ELR (cell line): ENCODE measurements around the gene MOSPD3.

Experiments used
- DNase-seq: peaks from one replicate; pipeline ENCODE4 v3.0.0-alpha.2; 2015; ENCODE audit warnings: low read depth

The MOSPD3 gene

GRCh38 chr7:100595188-100595587 is 17.2 kb upstream of the MOSPD3 start:
- DNase-seq: no peak

DNA sequence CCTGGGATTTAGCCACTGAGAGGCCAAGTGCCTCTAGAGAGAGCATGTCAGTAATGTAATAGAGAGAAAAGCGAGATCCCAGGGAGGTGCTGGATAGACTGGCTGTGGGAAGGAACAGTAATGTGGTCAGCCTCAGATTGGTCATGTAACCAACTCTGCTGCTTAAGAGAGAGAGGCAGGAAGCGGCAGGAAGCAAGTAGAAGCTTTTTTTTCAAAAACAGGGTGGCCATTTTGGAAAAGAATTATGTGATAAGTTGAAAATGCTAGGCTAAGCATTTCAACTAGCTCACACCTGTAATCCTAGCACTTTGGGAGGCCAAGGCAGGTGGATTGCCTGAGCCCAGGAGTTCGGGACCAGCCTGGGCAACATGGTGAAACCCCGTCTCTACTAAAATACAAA is 13.9 kb upstream of the MOSPD3 start:
- DNase-seq: peak; percentile 40

GRCh38 chr7:100599911-100600729 is 12.2 kb upstream of the MOSPD3 start:
- DNase-seq: no peak

GRCh38 chr7:100600730-100601038 is 11.7 kb upstream of the MOSPD3 start:
- DNase-seq: no peak

- DNase-seq: peak; percentile 73
Observed at GRCh38 chr7:100602889-100603725, 9.2 kb upstream of the MOSPD3 start.

DNA sequence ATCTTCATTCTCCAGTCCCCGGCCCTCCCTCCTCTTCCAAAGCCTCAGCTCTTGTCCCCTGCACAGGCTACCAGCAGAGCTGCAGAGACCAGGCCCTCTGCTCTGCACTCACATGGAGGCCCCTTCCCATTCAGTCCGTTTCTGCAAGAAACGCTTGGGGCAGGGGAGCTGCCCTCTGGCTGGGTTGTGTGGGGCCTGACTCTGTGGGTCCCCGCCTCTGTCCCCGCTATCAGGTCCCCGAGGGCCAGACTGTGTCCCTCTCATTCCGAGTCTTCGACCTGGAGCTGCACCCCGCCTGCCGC is 8.7 kb upstream of the MOSPD3 start:
- peak; percentile 60 for DNase-seq

DNA sequence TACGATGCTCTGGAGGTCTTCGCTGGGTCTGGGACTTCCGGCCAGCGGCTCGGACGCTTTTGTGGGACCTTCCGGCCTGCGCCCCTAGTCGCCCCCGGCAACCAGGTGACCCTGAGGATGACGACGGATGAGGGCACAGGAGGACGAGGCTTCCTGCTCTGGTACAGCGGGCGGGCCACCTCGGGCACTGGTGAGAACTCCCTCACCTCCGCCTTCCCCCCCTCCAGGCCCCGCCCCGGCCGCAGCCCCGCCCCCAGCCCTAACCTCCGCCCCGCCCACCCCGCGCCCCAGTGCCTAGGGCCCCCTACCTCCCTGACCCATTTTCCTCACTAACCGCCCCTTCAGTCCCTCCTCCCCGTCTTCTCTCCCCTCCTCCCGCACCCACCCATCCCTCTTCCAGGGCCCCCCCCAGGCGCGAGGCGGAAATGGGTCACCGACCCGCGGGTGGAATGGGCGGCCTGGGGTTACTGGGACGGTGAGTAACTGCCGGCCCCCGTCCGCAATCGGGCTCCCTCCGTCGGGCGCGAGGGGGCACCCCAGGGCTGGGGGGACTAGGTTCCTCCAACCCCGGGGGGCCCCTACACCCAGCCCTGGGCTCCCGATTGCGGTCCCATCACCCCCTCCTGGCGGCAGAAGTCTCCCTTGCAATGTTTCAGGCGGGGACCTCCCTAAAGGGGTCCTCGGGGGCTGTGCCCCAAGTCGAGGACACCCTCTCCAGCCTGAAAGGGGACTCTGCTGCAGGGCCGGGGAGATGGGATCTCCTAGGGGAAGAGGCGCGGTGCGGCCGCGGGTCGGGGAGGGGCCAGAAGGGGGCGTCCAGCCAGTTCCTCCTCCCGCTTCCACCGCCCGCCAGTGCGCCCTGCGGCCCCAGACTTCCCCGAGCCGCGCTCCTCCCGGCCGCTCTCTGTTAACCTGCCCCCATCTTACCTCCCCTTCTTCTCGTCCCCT is 8.0 kb upstream of the MOSPD3 start:
- DNase-seq: peak; percentile 87

- no peak for DNase-seq
Observed at GRCh38 chr7:100604976-100605911, 7.1 kb upstream of the MOSPD3 start.

DNA sequence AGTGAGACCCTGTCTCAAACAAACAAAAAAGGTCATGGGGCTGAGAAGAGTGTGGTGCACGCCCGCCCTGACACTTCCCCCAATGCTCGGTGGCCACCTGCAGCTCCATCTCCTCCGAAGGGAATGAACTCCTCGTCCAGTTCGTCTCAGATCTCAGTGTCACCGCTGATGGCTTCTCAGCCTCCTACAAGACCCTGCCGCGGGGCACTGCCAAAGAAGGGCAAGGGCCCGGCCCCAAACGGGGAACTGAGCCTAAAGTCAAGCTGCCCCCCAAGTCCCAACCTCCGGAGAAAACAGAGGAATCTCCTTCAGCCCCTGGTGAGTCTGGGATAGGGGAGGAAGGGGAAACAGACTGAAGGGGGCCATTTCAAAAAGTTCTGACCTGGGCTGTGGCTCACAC is 6.0 kb upstream of the MOSPD3 start:
- DNase-seq: no peak

DNA sequence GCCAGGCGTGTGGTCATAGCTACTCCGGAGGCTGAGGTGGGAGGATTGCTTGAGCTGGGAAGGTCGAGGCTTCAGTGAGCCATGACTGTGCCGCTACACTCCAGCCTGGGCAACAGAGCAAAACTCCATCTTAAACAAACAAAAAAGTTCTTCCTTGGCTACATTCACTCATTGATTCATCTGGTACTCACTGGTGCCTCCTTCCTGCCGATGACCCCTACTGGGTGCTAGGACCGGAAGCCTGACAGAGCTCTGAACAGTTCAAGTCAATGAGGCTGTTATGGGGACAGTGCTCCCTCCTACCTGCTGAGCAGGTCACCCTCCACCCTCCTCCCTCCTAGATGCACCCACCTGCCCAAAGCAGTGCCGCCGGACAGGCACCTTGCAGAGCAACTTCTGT is 5.2 kb upstream of the MOSPD3 start:
- DNase-seq: peak; percentile 70

DNA sequence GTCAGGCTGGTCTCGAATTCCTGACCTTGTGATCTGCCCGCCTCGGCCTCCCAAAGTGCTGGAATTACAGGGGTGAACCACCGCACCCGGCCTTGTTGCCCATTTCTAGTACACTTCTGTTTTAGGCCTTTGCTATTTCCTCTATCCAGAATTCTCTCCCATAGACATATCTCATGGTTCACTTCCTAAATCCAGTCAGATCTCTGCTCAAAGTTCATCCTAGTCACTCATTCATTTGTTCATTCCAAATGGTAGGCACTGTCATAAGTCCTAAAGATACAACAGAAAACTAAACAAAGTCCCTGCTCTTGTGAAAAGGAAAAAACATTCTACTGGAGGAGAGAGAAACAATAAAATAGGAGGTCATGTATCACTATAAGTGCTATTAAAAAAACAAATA is 2.4 kb upstream of the MOSPD3 start:
- DNase-seq: no peak

DNA sequence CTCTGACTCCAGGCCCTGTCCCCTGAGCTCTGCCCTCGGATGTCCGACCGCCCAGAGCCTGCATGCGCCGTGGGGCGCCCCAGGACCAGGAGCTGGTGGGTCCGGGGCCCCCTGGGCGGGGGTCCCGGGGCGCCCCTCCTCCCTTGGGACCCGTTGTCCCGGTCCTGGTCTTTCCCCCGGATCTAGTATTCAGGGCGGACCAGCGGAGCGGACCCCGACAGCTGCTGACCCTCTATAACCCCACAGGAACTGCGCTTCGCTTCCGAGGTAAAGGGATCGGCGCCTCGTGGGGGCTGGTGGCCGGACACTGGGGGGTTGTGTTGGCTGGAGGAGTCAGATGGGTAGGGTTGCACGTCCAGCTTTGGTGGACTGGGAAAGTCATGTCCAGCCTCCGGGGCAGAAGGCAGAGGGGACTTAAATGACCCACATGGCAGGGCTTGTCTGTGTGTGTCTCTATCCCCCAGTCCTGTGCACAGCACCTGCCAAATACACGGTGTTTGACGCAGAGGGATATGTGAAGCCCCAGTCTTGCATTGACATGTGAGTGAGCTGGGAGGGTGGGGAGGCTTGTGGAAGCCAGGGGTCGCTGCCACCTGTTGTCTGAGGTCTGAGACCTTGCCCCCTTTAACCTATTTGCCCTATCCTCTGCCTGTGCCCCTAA is 520 bp downstream of the MOSPD3 start:
- DNase-seq: peak; percentile 15

- DNase-seq: no peak
Observed at GRCh38 chr7:100613412-100614175, 1.3 kb downstream of the MOSPD3 start.

DNA sequence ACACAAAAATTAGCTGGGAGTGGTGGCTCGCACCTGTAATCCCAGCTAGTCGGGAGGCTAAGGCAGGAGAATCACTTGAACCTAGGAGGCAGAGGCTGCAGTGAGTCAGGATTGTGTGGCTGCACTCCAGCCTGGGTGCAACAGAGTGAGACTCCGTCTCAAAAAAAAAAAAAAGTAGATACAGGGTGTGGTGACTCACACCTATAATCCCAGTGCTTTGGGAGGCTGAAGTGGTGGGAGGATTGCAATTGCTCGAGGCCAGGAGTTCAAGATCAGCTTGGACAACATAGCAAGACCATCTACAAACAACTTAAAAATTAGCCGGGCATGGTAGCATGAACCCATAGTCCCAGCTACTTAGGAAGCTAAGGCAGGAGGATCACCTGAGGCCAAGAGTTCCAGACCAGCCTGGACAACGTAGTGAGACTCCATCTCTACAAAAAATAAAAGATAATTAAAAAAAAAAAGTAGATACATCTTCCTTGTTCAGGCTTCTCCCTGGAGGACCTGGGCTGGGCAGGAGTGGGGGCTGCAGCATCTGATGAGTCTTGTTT is 2.0 kb downstream of the MOSPD3 start:
- DNase-seq: peak; percentile 38

GRCh38 chr7:100620239-100620638 is 7.9 kb downstream of the MOSPD3 start:
- DNase-seq: no peak

DNA sequence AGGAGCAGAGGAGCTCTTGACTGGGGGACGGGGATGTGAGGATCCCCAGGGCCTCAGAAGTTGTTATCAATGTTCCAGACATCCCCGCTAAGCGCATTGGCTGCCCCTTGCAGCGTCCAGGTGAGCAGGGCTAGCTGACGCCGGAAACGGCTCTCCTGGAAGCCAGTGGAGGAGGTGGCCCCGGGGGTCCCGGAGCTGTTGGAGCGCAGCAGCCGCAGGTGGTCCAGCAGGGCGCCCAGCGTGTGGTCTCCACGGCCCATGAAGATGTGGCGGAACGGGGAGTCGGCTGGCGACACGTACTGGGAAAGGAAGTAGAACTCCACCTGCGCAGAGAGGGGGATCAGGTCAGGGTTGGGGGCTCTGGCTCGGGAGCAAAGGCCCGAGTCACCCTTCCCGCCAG is 8.5 kb downstream of the MOSPD3 start:
- DNase-seq: no peak

- no peak for DNase-seq
Observed at GRCh38 chr7:100621554-100621953, 9.2 kb downstream of the MOSPD3 start.

DNA sequence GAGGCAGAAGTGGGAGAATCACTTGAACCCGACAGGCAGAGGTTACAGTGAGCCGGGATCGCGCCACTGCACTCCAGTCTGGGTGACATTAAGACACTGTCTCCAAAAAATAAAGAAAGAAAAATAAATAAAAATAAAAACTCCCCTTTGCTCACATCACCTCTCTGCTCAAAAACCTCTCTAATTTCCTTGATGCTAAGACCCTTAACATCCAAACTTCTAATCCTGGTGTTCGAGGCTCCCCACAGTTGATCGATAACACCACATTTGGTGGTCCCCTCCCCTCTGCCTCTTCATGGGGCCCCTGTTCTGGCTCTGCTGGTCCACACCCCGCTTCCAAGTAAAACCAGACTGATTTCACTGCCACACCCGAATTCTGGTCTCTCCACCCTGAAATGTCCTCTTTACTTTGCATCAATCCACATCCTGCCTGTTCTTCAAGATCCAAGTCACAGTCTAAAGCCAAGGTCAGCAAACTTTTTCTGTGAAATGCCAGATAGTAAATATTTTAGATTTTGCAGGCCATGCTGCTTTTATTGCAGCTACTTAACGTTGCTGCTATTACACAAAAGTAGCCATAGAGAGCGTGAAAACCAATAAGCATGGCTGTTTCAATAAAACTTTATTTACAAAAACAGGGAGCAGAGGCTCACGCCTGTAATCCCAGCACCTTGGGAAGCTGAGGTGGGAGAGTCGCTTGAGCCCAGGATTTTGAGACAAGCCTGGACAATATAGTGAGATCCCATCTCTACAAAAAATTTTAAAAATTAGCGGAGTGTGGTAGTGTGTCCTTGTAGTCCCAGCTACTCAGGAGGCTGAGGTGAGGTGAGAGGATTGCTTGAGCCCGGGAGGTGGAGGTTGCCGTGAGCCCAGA is 11.8 kb downstream of the MOSPD3 start:
- no peak for DNase-seq

DNA sequence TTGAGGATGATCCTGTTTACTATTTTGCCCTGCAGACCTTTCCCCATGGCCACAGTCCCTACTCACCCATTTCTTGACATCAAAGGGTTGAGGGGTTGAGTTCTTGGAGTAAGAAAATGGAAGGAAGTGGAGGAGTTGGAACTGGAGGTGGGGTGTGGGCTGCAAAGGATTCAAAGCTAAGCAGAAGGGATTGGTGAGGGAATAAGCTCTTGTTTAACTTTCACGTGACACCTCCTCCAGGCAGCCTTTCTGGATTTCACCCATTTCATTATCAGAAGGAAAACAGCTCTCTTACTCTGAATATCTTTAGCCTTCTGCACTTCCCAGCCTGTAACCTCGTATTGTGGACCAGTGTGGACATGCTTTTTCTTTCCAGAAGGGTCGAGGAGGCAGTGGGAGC is 13.7 kb downstream of the MOSPD3 start:
- no peak for DNase-seq
